ENCODE measurements around the gene ZNF154.

DNA sequence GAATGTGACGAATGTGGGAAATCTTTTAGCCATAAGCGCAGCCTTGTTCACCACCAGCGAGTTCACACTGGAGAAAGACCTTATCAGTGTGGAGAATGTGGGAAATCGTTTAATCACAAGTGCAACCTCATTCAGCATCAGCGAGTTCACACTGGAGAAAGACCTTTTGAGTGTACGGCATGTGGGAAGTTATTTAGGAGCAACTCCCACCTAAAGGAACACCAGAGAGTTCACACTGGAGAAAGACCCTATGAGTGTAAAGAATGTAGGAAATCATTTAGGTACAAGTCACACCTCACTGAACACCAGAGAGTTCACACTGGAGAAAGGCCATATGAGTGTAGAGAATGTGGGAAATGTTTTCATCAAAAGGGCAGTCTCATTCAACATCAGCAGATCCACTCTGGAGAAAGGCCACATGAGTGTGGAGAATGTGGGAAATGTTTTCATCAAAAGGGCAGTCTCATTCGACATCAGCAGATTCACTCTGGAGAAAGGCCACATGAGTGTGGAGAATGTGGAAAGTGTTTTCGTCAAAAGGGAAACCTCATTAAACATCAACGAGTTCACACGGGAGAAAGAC, 45.2 kb upstream of the ZNF154 start:
- TF ChIP-seq, protein P1, sequence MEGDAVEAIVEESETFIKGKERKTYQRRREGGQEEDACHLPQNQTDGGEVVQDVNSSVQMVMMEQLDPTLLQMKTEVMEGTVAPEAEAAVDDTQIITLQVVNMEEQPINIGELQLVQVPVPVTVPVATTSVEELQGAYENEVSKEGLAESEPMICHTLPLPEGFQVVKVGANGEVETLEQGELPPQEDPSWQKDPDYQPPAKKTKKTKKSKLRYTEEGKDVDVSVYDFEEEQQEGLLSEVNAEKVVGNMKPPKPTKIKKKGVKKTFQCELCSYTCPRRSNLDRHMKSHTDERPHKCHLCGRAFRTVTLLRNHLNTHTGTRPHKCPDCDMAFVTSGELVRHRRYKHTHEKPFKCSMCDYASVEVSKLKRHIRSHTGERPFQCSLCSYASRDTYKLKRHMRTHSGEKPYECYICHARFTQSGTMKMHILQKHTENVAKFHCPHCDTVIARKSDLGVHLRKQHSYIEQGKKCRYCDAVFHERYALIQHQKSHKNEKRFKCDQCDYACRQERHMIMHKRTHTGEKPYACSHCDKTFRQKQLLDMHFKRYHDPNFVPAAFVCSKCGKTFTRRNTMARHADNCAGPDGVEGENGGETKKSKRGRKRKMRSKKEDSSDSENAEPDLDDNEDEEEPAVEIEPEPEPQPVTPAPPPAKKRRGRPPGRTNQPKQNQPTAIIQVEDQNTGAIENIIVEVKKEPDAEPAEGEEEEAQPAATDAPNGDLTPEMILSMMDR (IDR thresholded peaks at IDR 0.05), result no peak
- TF ChIP-seq ZFX (IDR thresholded peaks at IDR 0.05; ENCODE audit: borderline replicate concordance), result no peak

Measured in 22Rv1 (cell line).